ENCODE results near the gene KDM8.

Gene KDM8

DNA sequence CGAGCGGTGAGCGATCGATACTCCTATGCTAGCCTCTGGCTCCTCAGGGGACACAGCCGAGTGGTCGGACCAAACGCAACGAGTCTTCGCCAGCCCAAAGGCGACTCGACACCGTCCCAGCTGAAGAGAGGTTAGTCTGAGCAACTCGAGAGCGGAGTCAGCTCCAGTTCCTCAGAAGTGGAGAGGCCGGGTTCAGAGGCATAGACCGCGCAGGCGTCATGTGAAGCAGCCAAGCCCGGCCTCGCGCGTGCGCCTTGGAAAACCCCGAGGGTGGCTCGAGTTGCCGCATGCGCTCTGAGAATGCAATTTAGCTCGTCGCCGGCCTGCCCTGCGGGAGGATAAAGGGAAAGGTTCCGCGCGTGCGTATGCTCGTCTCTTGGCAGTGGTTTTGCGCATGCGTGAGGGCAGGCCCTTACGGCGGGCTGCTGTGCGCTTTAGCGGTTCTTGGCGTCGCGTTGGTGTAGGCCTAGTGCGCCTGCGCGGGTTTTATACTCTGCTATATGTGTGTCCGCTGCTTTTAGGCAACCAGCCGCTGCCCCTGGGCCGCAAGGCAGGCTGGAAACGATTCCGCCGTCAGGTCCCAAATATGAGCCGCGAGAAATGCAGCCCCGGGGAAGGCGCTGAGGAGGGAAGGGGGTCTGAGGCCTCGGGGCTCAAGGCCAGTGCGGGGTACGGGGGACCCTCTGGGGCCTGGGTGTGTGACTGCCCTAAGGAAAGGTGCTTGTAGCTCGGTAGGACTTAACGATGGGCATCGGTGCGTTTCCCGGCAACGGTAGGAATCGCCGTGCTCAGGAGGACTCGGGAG, at the start of gene KDM8:
Gene KDM8, plus strand, starts transcription at position 20 of the 805 bp plus-strand sequence. CDS start 6,598 bp downstream, outside the sequence.
- peak; percentile 99 for DNase-seq

DNA sequence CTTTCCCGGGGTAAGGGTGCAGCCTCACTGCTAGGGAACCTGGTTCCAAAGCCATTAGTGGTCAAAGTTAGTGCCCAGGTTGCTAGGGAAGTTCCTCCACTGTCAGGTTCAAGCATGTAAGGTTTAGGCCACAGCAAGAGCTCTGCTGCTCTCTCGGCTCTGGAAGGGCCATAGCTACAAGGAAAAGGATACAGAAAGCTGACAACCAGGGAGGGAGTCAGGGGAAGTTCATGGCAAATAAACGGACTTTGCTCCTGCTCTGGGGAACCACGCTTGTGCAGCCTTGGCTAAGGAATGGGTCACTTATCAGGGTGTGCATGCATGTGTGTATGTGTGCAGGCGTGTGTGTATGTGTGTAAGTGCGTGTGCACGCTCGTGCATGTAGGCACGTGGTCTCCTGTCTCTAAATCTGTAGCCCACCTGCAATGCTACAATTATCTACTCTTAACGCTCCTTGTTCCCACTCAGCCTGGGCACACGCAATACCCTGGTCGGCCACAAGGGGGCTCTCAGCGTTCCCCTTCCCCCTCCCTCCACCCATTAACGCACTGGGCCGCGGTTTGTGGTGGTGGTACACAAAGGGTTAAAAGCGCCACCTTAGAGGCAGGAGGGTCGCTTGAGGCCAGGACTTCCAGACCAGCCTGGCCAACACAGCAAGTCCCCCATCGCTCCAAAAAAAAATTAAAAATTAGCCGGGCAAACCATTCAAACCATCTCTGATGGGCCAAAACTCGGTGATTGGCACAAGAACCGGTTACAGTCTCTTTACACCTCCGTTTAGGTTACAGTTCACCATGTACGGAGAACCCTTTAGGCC, 48.4 kb upstream of the KDM8 start:
- DNase-seq = peak; percentile 83 to 86

DNA sequence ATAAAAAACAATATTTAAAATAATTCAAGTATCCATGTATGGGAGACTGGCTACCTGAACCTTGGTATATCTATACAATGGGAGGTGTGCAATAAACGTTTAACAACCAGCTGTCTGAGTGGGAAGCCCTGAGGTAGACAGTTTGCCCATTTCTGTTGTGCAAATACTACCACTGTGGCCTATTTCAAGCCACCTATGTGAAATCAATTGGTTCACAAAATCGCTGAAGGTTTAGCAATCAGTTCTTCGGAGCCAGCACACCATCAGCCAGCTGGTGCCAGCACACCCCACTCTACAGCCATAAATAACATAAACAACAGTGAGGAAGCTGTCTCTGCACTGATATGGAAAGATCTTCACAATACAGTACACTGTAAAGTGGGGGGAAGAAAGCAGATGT, 46.7 kb upstream of the KDM8 start:
- DNase-seq = no peak

DNA sequence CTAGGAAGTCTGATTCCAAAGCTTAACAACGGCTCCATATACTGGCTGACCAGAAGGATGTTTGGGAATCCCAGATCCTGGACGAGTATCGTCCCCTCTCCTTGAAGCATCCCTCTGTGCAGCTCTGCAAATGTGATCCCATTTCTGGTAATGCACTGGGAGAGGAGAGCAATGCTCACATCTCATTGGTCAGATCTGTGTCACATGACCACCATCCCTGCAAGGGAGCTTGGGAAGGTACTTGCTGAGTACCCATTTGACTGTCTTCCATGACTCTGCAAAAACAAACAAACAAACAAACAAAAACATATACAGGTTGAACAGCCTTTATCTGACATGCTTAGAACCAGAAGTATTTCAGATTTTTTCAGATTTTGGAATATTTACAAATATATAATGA, 41.9 kb upstream of the KDM8 start:
- DNase-seq = no peak

DNA sequence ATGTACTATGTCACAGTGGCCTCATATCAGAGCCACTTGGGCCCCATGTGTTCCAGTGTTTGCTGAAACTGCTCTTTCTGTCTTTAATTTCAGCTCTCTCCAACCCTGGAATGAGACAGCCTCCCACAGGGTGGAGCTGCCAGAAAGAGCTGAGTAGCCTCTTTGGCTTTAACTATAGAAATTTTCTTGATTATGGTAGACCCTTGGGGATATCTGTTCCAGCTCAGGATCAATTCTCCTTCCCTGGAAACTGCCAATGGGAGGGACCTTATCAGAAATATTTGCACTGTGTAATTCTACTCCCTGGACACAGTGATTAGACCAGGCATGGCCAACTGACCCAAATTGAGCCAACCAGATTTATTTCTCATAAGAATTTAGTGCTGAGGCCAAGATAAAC, 39.0 kb upstream of the KDM8 start:
- no peak for DNase-seq

DNA sequence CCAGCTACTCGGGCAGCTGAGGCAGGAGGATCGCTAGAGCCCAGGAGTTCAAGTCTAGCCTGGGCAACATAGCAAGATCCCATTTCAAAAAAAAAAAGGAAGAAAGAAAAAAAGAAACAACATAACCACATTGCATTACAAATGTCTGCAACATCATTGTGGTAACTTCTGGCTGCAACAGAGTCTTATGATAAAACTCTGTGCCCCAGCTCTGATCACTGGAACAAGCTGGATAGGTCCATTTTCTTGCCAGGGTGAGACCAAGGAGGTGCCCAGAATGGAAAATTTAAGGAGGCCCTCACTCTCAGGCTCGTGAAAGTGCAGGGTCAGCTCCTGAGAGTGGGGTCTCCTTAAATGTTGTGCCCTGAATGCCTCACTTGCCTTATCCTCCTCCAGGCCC, 37.8 kb upstream of the KDM8 start:
- DNase-seq = no peak

DNA sequence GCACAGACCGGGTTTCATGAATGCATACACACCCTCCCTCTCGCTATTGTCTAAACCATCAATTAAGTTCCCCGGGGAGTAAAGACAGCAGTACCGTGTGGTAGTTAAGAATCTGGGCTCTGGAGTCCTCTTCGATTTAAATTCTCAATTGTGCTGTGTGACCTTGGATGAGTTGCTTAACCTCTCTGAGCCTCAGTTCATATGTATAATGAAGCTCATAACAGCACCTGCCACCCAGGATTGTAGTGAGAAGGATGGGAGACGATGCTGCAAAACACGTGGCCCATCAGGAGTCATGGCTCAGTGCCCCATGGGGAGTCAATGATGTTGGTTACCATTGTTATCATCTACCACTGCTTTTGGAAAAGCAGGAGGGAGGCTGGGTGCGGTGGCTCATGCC, 34.5 kb upstream of the KDM8 start:
- DNase-seq = no peak

DNA sequence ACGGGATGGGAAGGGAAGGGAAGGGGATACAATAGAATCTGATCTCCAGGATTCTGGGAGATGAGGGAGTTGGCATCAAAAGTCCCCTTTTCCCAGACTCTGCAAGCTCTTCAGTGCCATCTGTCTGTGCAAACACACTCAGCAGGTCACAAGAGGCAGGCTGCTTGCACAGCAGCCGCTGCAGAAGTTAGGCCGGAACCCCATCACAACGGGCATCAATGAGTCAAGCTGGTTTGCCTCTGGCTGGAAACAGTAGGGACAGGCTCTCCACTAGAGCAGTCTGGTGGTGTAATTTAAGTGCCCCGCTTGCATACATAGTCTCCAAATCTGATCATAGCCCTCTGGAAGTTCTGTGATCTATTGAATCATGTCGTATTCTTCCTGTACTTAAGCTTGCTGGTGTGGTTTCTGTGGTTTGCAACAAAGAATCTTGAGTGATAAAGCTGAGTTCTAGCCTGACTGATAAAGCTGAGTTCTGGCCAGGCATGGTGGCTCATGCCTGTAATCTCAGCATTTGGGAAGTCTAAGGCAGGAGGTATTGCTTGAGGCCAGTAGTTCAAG, 33.7 kb upstream of the KDM8 start:
- peak; percentile 76 to 80 for DNase-seq

DNA sequence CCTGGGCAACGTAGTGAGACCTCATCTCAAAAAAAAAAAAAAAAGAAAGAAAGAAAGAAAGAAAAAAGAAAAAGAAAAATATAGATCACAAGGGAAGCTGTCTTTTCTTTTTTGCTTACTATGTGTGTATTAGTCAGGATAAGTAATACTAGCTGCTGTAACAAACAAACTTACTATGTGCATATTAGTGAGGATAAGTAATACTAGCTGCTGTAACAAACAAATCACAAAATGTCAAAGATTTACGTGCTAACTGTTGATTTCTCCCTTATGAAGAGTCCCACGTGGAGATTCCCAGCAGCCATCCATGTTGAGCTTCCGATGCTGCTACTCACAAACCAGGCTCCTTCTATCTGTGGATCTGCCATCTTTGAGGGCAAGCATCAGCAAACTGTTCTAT, 31.7 kb upstream of the KDM8 start:
- no peak for DNase-seq

DNA sequence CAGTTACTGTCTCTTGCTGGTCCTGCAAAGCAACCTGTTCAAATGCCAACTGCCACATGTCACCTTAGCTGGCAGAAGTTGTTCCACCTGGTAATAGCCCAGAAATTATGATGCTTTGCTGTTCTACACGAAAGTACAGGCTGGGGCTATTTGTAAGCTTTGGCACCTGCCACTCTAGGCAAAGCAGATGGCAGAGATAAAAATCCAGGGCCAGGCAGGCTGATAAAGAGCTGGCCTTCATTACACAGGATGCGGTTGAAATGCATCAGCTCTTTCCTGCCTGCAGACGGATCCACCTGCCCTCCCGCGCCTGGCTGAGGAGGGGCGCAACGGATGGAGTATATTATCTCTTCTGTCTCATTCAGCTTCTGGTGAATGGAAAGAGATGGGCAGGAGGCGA, 29.3 kb upstream of the KDM8 start:
- DNase-seq = peak; percentile 55 to 60

DNA sequence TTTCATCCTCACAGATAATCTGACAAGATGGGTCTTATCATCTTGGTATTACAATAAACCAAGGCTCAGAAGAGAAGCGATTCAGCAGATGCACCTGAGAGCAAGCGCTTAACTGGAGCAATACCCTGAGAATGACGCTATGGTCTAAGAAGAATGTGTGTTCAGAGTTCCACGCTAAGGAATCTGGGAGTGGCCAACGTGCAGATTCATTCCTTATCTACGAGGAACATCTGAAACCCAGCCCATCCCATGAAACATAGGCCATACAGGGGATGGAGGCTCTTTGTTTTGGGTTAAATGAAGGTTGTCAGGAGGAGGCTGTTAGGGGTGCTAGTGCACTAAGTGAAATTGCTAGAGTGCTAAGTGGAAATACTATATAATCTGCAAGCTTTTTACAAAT, 28.5 kb upstream of the KDM8 start:
- no peak for DNase-seq

DNA sequence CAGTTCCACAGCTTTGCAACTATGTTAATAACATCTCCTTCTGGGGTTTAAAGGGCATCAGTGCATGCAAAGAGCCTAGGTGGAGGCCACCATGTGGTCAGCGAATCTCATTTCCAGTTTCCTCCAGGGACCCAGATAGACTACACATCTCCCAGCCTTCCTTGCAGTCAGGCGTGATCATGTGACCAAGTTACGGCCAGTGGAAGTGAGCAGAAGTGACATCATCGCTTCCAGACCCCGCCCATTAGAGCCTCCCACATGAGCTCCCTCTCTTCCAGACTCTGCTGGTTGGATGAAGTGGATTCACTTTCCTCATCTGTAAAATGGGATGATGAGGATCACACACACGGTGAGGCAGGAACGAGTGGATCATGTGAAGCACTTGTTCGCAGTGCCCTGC, 27.4 kb upstream of the KDM8 start:
- no peak for DNase-seq

DNA sequence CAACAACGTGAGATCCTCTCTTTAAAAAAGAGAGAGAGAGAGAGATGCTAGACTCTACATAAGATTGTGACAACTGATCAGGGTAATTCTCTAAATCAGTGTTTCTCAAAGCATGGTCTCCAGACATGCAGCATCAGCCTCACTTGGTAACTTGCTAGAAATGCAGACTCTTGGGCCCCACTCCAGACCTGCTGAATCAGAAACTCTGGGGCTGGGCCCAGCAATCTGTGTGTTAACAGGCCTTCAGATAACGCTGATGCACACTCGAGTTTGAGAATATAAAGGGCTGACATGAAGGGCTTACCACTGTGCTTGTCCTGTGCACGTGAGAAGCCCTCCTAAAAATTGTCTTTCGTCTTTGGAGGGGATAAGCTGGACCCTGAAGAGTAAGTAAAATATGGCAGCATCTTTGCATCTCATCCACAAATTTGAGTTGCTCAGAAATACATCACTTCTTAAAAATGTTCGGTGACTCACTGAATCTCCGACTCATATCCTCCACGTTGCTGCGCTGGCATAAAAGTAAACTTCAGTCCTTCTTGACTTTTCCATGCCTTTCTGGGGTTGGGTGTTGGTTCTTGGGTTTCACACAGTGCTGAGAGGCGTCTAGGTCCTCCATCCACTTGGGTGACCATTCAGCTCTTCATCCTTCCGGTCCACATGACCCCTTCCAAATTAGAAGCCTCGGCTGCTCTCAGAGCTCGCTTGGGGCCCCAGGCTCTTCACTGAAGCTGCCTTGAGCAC, 26.1 kb upstream of the KDM8 start:
- peak; percentile 58 to 62 for DNase-seq

DNA sequence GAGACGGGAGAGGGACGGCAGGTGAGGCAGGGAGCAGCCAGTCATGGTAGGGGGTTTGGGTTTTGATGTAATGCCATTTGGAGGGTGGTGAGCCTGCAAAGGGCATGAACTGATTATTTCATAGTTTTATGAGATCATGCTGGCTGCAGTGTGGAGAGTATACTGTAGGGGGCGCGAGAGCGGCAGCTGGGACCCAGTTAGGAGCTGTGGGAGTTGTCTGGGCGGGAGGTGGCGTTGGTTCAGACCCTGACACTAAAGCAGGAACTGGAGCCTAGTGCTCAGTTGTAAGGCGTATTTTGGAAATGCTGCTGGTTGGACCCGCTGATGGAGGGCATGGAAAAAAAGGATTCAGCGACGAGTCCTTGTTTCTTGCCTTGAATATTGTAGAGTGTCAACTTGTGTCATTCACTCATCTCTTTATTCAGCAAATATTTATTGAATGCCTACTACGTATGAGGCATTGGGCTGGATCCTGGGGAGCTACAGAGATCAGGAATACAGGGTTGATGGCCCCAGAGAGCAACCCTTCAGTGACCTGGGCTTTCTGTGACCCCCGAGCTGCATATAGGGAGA, 23.7 kb upstream of the KDM8 start:
- peak; percentile 93 for DNase-seq

DNA sequence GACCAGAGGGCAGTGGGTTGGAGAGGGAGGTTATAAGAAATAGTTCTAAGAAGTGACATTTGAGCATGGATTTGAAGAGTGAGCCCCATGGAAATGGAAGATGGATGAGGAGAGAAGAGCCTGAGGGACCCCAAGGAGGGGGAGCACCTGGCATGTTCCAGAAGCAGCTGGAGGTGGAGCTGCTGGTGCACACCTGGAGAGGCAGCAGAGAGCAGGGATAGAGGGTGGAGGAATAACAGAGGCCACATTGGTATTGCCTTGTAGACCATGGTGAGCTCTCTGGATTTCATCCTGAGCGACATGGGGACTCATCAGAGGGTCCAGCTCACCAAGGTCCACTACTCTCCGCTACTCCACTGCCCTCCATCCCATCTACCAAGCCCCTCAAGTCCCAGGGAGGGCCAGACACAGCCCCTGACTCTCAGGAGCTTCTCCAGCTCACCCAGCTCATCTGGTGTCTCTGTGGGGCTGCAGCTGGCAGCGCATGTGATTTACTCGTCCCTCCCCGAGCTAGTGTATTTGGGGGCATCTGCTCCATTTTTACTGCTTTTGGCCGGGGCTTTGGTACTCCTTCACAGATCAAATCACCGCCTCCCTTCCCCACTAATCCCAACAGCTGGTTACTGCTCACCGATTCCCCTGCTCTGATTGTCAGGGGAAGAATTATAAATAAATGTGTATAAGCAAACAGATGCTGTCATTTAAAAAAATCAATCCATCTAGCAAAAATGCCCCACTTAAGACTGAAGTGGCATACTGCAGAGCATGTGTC, 22.1 kb upstream of the KDM8 start:
- DNase-seq = no peak

DNA sequence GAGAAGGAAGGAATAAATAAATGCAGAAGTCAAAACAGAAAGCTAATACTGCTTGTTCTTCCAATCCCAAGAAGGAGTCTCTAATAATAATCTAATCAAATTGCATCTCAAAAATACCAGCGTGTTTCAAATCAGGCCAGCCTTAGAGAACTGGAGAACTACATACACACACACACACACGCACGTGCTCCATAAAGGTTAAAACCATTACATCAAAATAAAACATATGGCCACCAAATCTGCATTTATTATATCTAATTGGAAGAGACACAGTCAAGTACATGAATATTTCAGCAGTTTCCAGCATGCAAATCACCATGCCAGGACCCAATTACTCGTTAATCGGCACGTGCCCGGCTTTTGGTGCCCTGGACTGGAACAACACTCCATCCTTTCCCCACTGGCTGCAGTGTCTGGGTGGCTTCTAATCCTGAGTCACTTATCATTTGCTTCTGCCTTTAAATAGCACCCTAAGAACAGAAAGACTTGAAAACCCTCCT, 20.4 kb upstream of the KDM8 start:
- no peak for DNase-seq

DNA sequence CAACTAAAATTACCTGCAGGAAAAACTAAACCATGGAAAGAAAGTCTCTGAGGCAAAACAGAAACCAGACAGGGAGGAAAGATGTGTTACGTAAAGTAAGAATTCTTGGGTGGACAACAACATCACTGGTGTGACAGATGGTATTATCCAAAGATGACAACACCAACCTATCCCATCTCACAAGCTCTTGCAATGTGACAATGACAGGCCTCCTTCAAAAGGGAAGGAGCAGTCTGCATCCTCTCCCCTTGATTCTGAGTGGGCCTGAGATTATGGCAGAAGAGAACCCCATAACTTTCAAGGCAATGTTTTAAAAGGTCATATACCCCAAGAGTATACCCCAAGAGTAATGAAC, 17.6 kb upstream of the KDM8 start:
- DNase-seq = no peak

DNA sequence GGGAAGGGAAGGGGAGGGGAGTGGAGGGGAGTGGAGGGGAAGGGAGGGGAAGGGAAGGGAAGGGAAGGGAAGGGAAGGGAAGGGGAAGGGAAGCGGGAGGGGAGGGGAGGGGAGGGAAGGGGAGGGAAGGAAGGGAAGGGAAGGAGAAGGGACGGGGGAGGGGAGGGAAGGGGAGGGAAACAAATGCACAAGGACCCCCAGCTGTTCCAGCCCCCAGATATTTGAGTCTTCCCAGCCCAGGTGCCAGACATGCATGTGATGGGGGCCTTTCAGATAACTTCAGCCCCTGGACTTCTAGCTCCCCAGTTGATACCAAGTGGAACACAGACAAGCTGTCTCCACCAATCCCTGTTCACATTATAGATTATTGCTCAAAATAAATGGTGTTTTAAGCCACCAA, 14.7 kb upstream of the KDM8 start:
- no peak for DNase-seq

DNA sequence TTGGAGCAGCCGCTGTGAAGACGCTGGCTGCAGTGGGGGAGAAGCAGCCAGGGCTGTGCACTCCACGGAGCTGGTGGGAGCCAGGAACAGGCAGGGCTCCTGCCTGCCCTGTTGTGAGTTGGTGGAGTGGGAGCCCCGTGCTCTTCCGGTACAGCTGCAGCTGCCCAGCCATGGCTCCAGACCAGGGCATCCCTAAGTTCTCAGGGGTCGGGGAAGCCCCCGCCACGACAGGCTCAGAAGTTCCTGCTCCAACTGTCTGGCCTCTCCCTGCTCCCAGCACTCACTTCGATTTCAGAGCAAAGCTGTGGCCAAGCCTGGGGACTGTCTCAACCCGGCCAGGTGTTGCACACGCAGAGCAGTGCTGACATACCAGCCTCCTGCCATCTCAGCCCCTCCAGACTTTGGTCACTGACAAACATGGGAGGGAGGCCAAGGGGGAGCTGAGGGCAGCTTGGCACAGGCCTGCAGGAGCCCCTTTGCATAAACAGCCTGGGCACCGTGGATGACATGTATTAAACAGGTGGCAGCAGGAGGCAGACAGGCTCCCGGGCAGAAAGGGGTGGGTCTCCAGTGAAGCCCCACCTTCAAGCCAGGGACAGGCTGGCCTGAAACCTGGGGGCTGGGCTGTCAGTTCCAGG, 13.9 kb upstream of the KDM8 start:
- DNase-seq = no peak

DNA sequence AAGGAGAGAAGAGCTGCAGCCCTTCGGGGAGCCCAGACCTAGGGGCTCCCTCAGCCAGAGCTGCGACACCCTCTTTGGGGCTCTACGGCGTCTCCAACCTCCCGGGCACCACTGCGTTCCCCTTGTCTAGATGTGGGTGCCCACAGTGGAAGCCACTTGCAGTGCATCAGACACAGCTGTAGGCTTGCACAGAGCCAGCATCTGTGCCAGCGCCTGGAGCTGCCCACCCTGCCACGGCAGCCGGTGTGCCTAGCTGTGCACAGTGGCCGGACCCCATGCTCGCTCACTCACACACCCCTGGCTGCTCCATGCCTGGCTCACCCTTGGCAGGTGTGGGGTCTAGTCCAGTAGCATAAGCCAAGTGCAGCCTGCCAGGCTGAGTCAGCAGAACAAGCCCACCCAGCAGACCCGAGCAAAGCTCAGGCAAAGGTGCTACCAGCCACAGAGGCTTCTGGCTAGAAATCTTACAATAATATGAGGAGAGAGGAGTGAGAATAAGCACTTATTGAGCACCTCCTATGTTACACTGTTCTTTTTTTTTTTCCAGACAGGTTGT, 12.9 kb upstream of the KDM8 start:
- DNase-seq = no peak

DNA sequence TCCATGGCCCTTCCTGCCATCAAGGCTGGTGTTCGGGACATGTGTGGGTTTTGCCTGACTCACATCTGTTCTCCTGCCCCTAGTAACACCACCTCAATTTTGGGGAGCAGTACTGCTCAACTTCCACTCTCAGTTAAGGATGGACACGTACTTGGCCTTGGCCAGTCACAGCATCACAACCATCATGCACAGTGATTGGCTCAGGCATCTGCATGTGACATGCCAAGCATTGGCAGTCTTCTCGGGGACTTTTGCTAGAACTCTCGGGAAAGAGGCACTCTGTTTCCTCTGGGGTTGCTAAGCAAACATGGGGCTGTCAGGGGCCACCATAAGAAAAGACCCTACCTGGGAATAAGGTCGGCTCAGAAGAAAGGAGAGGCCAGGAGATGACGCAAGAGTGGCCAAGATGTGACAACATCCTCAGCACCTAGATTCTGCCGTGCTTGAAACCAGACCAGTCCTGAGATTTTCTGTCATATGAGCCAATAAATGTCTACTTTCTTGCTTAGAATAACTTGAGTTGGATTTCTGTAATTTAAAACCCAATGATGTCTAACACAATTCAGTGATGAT, 11.9 kb upstream of the KDM8 start:
- no peak for DNase-seq
